ENCODE results near the gene BRINP1. TPM values are rescaled to one million over a fixed set of nuclear protein-coding genes. Genes with fewer than 3 reads are reported as not detected.

Gene BRINP1
- total RNA-seq, 3 donors from 2014 or later (not counting 1 experiment from before 2014, with no cell fraction given) = not detected

GRCh38 chr9:119298076-119298853 lies 71.0 kb downstream of the BRINP1 start:
- no peak overlapping the region for H3K27ac ChIP-seq (ENCODE audit: low read length)
- no peaks in the 10 kb centered on the region for H3K9me3 ChIP-seq (ENCODE audit: control insufficient read depth, insufficient read depth, low read length)
- no peak for DNase-seq
- H3K4me3 ChIP-seq (ENCODE audit: low read length) = no peak overlapping the region
- no peaks in the 10 kb centered on the region for H3K36me3 ChIP-seq (ENCODE audit: control insufficient read depth, insufficient read depth, low read length)
- WGBS (ENCODE audit: insufficient coverage) = 52% methylated on average over 3 of the region's 3 CpGs
- H3K4me1 ChIP-seq (ENCODE audit: control insufficient read depth, insufficient read depth, low read length) = no peaks in the 10 kb centered on the region
- Mint-ChIP-seq H3K4me3 (no peak overlapping the region), H3K36me3 (no peaks in the 10 kb centered on the region), H3K9me3 (peaks cover 2 to 6% of the 10 kb centered on the region in 2 donors), H3K27ac (no peak overlapping the region), H3K4me1 (no peaks in the 10 kb centered on the region), H3K27me3 (ENCODE audit: low read depth in 2 of 2) (no peaks in the 10 kb centered on the region)
- H3K27me3 ChIP-seq (ENCODE audit: control insufficient read depth, insufficient read depth, low read length) = no peaks in the 10 kb centered on the region
- ATAC-seq = no peak
- intact Hi-C loops (cut with micrococcal nuclease) = no loop called here
- TF ChIP-seq CTCF (IDR thresholded peaks at IDR 0.05) = no peak

DNA sequence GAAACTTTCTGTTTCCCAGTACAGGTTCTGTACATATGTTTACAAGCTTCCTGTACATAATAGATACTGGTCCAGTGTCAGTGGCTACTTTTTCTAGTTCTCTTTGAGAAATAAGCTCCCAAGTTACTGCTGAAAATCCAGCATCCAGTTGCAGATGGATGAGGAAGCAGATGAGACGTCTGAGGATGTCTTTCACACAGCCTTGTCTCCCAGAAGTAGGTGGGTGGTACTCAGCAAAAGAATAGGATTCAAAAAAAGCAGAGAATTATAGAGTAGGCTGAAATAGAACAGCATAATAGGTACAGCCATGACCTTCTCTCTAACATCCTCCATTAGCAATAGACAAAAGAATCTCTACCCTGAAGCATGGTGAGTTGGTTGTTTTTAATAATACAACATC lies 77.7 kb downstream of the BRINP1 start:
- Histone ChIP-seq H3K4me1 (ENCODE audit: control insufficient read depth, insufficient read depth, low read length) (no peaks in the 10 kb centered on the region), H3K27me3 (ENCODE audit: control insufficient read depth, insufficient read depth, low read length) (no peaks in the 10 kb centered on the region), H3K4me3 (ENCODE audit: low read length) (no peak overlapping the region), H3K9me3 (ENCODE audit: control insufficient read depth, insufficient read depth, low read length) (no peaks in the 10 kb centered on the region), H3K27ac (ENCODE audit: low read length) (no peak overlapping the region), H3K36me3 (ENCODE audit: control insufficient read depth, insufficient read depth, low read length) (no peaks in the 10 kb centered on the region)
- TF ChIP-seq CTCF (IDR thresholded peaks at IDR 0.05) = no peak
- no peaks in the 10 kb centered on the region for H3K4me1 Mint-ChIP-seq
- intact Hi-C loops (cut with micrococcal nuclease) = loop anchor here (2.0 to 5.0 kb wide), 2 partner anchors 1509 to 1647 kb away; no protein-coding TSS in a partner anchor
- DNase-seq (no peak), ATAC-seq (no peak)
- H3K27me3 Mint-ChIP-seq (ENCODE audit: low read depth in 2 of 2) = no peaks in the 10 kb centered on the region
- H3K9me3 Mint-ChIP-seq = no peaks in the 10 kb centered on the region
- no peak overlapping the region for H3K27ac Mint-ChIP-seq
- WGBS (ENCODE audit: insufficient coverage) = 18% methylated on average over 1 of the region's 1 CpG
- H3K4me3 Mint-ChIP-seq = no peak overlapping the region
- no peaks in the 10 kb centered on the region for H3K36me3 Mint-ChIP-seq

DNA sequence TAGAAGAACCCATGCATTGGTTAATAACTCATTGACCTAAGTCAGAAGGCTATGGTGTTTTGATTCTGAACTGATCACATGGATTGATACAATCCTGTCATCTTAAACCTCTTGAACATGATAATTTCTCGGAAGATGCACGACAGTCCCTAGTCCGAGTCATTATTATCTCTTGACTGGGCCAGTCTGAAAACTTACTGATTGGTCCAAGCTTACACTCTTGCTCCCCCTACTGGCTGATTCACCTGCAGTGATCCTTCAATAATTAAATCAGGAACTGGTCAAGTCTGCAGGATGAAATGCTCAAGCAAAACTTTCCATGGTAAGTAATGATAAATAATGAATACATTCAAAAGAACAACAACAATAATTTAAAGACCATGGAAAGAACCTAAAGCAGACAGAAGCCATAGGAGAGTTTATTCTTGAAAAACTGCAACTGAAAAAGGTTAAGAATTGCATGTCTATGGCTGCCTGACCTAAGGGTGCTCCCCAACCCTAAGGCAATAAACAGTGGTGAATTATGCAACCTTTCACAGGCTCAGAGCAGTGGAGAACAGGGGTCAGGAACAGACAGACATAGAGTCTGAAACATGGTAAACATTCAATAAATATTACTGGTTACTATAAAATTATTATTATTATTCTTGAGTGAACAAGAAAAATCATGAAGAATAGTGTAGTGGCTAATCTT lies 79.3 kb downstream of the BRINP1 start:
- no peak overlapping the region for H3K4me3 ChIP-seq (ENCODE audit: low read length)
- no peaks in the 10 kb centered on the region for H3K27me3 ChIP-seq (ENCODE audit: control insufficient read depth, insufficient read depth, low read length)
- no peaks in the 10 kb centered on the region for H3K36me3 Mint-ChIP-seq
- no peak overlapping the region for H3K4me3 Mint-ChIP-seq
- DNase-seq = peak in 1 of 2 donors; percentile 16
- H3K27ac ChIP-seq (ENCODE audit: low read length) = no peak overlapping the region
- H3K27ac Mint-ChIP-seq = no peak overlapping the region
- no peaks in the 10 kb centered on the region for H3K27me3 Mint-ChIP-seq (ENCODE audit: low read depth in 2 of 2)
- peak; percentile 14 for TF ChIP-seq CTCF (IDR thresholded peaks at IDR 0.05)
- WGBS (ENCODE audit: insufficient coverage) = 21% methylated on average over 3 of the region's 3 CpGs
- H3K9me3 Mint-ChIP-seq = no peaks in the 10 kb centered on the region
- H3K36me3 ChIP-seq (ENCODE audit: control insufficient read depth, insufficient read depth, low read length) = no peaks in the 10 kb centered on the region
- no peaks in the 10 kb centered on the region for H3K4me1 Mint-ChIP-seq
- intact Hi-C loops (cut with micrococcal nuclease) = loop anchor here (2.0 to 5.0 kb wide), 2 partner anchors 1508 to 1645 kb away; no protein-coding TSS in a partner anchor
- no peaks in the 10 kb centered on the region for H3K9me3 ChIP-seq (ENCODE audit: control insufficient read depth, insufficient read depth, low read length)
- ATAC-seq = no peak
- no peaks in the 10 kb centered on the region for H3K4me1 ChIP-seq (ENCODE audit: control insufficient read depth, insufficient read depth, low read length)

Data from natural killer cell (primary cell).